Pancreas (tissue), 10 donors: ENCODE results near the gene ARRB1. TPM values are rescaled to one million over a fixed set of nuclear protein-coding genes. Genes with fewer than 3 reads are reported as not detected.
"Not testable (repeated sequence)": the region's sequence is repeated elsewhere in the genome, so short reads cannot be mapped to it uniquely, and the experiment has no call there.

Experiments
- ATAC-seq, 4 donors: fragments of 200-7000 bp; cut with Tn5 transposase; one replicate each; pipeline versions ENCODE4 v1.8.0 to v1.9.1; 2020; ENCODE audit warnings: mild to moderate bottlenecking in 4 of 4, moderate library complexity in 4 of 4
- DNase-seq, 6 donors: peaks; one replicate each; pipeline ENCODE4 v3.0.0-alpha.2; 2020
- FAIRE-seq: peaks from 2 replicates; lab custom pipeline; 2012; peaks lifted over from hg19 to GRCh38; lab: Jason Lieb, UNC
- H3K27ac ChIP-seq, 4 donors: fragments of 200-600 bp; sonication (generic); 1 replicate in 3 of 4; 2 replicates in 1 of 4; pipeline versions ENCODE4 v1.5.0 to v1.8.0; 2020
- H3K27me3 ChIP-seq, 4 donors: fragments of 200-600 bp; one replicate each; pipeline ENCODE4 v1.8.0; 2021
- H3K36me3 ChIP-seq, 3 donors: fragments of 200-600 bp; sonication (generic) in 1 of 3; one replicate each; pipeline versions ENCODE4 v1.5.0 to v1.8.0; 2020 to 2021
- H3K4me1 ChIP-seq, 3 donors: fragments of 200-600 bp; one replicate each; pipeline ENCODE4 v1.8.0; 2021
- H3K4me3 ChIP-seq, 4 donors: fragments of 200-600 bp; sonication (generic) in 2 of 4; one replicate each; pipeline versions ENCODE4 v1.5.0 to v1.8.0; 2020 to 2021
- H3K9me3 ChIP-seq, 4 donors: fragments of 200-600 bp; one replicate each; pipeline ENCODE4 v1.8.0; 2021
- WGBS, 2 donors: extraction: QIAGEN DNeasy Blood & Tissue Kit; methylation state at CpG; one replicate each; pipeline ENCODE4 v1.1.7; 2013; 5-methylcytosine and 5-hydroxymethylcytosine counted together
- intact Hi-C, 3 donors: fragments of 100-400 bp; cut with DNase I; formaldehyde crosslinking; loops; one replicate each; pipeline versions ENCODE4 v1.11.1 to v1.14.2; 2022
- polyA plus RNA-seq, 2 donors: library from polyadenylated mRNA; stranded (reverse); fragments of 200-250 nt; gene quantifications; one replicate each; pipeline ENCODE4 v1.2.3, GENCODE V29; 2013
- total RNA-seq, 6 donors: library from RNA; stranded (reverse); fragmentation: NEBNext Ultra II Directional in 4 of 6; extraction: Animal tissue kit (Norgen Biotek cat#: 25700) in 4 of 6; gene quantifications; one replicate each; pipeline versions ENCODE4 v1.2.1 to v1.2.4, GENCODE V29; 2021 to 2023
- TF ChIP-seq, protein P1 (sequence below), 4 donors: fragments of 200-600 bp; sonication (generic) in 3 of 4; IDR thresholded peaks; one replicate each; pipeline versions ENCODE4 v1.5.0 to v1.8.0; 2021; ENCODE audit warnings: antibody characterized with exemption in 4 of 4
- donor health status: healthy with polysubstance abuse.
- donor health status: DM: no; HTN: no; CAD: no; lungs with moderate emphysema.
- donor health status: DM: no; HTN: no; CAD: no.
- donor health status: control.
- donor health status: control.
- donor health status: Bipolar disorder and iron deficiency.
- donor health status: DM: yes; HTN: yes; CAD: no.
- donor health status: DM: no; HTN: no; CAD: no.
- donor health status: DM: no; HTN: no; CAD: no.
- donor health status: DM: yes; HTN: yes; CAD: no.

The ARRB1 gene
- total and polyA plus RNA-seq, 8 donors, result 7.8 to 68.1 (median 33.0) TPM

GRCh38 chr11:75305452-75305851, 46.0 kb downstream of the ARRB1 start:
- H3K4me1 ChIP-seq, result peaks cover 16 to 35% (median 21%) of the 10 kb centered on the region in 3 donors
- FAIRE-seq (no peak), DNase-seq (no peak), ATAC-seq (no peak)
- WGBS, 2 donors, result 85 to 91% methylated on average over 3 of the region's 3 CpGs
- no peaks in the 10 kb centered on the region for H3K9me3 ChIP-seq
- no peak overlapping the region for H3K27ac ChIP-seq
- H3K36me3 ChIP-seq, result no peaks in the 10 kb centered on the region
- no peaks in the 10 kb centered on the region for H3K27me3 ChIP-seq
- H3K4me3 ChIP-seq, result no peak overlapping the region
- intact Hi-C loops, result no loop called here
- TF ChIP-seq, protein P1, sequence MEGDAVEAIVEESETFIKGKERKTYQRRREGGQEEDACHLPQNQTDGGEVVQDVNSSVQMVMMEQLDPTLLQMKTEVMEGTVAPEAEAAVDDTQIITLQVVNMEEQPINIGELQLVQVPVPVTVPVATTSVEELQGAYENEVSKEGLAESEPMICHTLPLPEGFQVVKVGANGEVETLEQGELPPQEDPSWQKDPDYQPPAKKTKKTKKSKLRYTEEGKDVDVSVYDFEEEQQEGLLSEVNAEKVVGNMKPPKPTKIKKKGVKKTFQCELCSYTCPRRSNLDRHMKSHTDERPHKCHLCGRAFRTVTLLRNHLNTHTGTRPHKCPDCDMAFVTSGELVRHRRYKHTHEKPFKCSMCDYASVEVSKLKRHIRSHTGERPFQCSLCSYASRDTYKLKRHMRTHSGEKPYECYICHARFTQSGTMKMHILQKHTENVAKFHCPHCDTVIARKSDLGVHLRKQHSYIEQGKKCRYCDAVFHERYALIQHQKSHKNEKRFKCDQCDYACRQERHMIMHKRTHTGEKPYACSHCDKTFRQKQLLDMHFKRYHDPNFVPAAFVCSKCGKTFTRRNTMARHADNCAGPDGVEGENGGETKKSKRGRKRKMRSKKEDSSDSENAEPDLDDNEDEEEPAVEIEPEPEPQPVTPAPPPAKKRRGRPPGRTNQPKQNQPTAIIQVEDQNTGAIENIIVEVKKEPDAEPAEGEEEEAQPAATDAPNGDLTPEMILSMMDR (IDR thresholded peaks at IDR 0.05), result no peak

GRCh38 chr11:75304941-75305340, 46.5 kb downstream of the ARRB1 start:
- FAIRE-seq, ATAC-seq, H3K27me3 ChIP-seq, H3K27ac ChIP-seq, H3K4me3 ChIP-seq, H3K9me3 ChIP-seq, H3K36me3 ChIP-seq, intact Hi-C loops: not testable (repeated sequence)
- 90 to 95% methylated on average over 4 of the region's 4 CpGs for WGBS, 2 donors
- peaks cover 16 to 35% (median 21%) of the 10 kb centered on the region in 3 donors for H3K4me1 ChIP-seq
- peak in 1 of 6 donors; percentile 0 for DNase-seq

DNA sequence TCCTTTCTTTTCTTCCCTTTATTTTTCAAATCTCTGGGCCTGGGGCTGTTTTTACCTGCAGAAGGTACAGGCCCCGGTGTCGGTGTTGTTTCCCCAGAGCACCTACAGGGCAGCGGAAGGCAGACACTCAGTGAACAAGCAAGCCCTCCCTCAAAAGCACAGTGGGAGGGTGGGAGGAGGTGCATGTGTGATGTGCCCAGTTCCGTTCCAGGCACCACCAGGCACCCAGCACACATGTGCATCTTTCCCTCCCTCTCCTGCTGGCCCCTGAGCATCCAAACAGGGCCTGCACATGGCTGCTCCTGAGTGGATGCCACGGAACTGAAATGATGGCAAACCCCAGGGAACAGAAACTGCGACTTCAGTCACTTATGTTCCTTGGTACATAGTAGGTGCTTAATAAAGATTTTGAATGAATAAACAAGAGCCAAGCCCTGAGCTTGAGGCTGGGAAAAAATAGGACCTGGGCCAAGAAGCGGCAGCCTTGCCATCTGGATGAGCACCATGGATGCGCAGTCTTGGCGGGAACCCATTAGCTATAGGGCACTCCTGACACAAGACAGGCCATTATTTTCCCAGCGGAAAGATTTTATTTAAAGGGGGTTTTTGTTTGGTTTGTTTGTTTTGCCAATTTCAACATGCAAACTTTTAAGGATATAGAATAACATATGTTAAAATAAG, 47.8 kb downstream of the ARRB1 start:
- Histone ChIP-seq H3K4me3 (no peak overlapping the region), H3K9me3 (no peaks in the 10 kb centered on the region), H3K4me1 (peaks cover 14 to 26% (median 16%) of the 10 kb centered on the region in 3 donors), H3K36me3 (no peaks in the 10 kb centered on the region), H3K27me3 (no peaks in the 10 kb centered on the region), H3K27ac (no peak overlapping the region)
- no peak for FAIRE-seq
- TF ChIP-seq, protein P1 (IDR thresholded peaks at IDR 0.05), result no peak
- intact Hi-C loops, result no loop called here
- peak in 1 of 6 donors; percentile 23 for DNase-seq
- 92 to 94% methylated on average over 10 of the region's 10 CpGs for WGBS, 2 donors
- ATAC-seq, result no peak

GRCh38 chr11:75302371-75302770, 49.1 kb downstream of the ARRB1 start:
- FAIRE-seq, result no peak
- WGBS, 2 donors, result 50 to 60% methylated on average over 4 of the region's 4 CpGs
- Histone ChIP-seq H3K27me3 (no peaks in the 10 kb centered on the region), H3K4me1 (peaks cover 10 to 16% (median 16%) of the 10 kb centered on the region in 3 donors), H3K27ac (peak overlapping the region; percentile 21 to 69 (median 48)), H3K36me3 (no peaks in the 10 kb centered on the region), H3K4me3 (no peak overlapping the region), H3K9me3 (no peaks in the 10 kb centered on the region)
- TF ChIP-seq, protein P1 (IDR thresholded peaks at IDR 0.05), result no peak
- peak in 1 of 6 donors; percentile 36 for DNase-seq
- peak in 3 of 4 donors; percentile 22 to 30 (median 26) for ATAC-seq
- intact Hi-C loops, result no loop called here

GRCh38 chr11:75301601-75302345, 49.7 kb downstream of the ARRB1 start:
- Histone ChIP-seq H3K9me3 (no peaks in the 10 kb centered on the region), H3K36me3 (no peaks in the 10 kb centered on the region), H3K27me3 (no peaks in the 10 kb centered on the region), H3K27ac (peak overlapping the region; percentile 21 to 69 (median 48)), H3K4me1 (peaks cover 10 to 16% (median 16%) of the 10 kb centered on the region in 3 donors), H3K4me3 (no peak overlapping the region)
- DNase-seq (peak in 5 of 6 donors; percentile 81 to 91 (median 87)), FAIRE-seq (no peak), ATAC-seq (peak; percentile 93 to 97 (median 94))
- WGBS, 2 donors, result 25 to 37% methylated on average over 16 of the region's 16 CpGs
- TF ChIP-seq, protein P1 (IDR thresholded peaks at IDR 0.05), result no peak
- intact Hi-C loops, result no loop called here
